Measurements from ENCODE around the gene DDIT4.

DNA sequence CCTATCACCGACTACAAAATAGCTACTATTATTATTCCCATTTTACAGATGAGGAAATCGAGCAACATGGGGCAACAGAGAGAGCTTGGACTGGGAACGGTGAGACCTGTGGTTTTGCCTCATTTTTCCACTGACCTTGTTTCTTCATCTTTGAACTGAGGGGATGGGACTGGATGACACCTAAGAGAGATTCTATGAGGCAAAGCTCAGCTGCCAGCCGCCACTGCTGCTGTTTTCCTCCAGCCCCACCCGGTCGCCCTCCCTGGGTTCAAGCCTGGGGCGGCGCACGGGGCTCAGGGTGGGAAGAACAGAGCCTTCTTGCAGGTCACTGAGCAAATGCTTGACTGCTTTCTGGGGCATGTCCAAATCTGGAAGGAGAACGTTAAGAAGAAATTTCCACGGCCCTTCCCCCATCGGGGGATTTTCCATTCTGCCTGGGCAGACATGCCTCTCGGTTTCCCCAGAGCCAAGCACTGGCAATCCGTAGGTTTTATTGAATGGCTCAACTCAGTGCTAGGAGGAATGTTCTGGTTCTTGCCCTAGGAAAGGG, 12.3 kb downstream of the DDIT4 start:
- TF ChIP-seq, protein P1, sequence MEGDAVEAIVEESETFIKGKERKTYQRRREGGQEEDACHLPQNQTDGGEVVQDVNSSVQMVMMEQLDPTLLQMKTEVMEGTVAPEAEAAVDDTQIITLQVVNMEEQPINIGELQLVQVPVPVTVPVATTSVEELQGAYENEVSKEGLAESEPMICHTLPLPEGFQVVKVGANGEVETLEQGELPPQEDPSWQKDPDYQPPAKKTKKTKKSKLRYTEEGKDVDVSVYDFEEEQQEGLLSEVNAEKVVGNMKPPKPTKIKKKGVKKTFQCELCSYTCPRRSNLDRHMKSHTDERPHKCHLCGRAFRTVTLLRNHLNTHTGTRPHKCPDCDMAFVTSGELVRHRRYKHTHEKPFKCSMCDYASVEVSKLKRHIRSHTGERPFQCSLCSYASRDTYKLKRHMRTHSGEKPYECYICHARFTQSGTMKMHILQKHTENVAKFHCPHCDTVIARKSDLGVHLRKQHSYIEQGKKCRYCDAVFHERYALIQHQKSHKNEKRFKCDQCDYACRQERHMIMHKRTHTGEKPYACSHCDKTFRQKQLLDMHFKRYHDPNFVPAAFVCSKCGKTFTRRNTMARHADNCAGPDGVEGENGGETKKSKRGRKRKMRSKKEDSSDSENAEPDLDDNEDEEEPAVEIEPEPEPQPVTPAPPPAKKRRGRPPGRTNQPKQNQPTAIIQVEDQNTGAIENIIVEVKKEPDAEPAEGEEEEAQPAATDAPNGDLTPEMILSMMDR (conservative IDR thresholded peaks at IDR 0.05; ENCODE audit: low read depth, low read length) = no peak
- no peak for TF ChIP-seq EZH2 (IDR thresholded peaks at IDR 0.05; ENCODE audit: borderline replicate concordance, low read depth, low read length, poor library complexity, severe bottlenecking)

Data from A673 (cell line).